Suprapubic skin (tissue), 3 donors: ENCODE measurements around the gene EMC8.

Source experiments
- CTCF ChIP-seq, 2 donors: fragments of 200-600 bp in 1 of 2; fragments of 450-650 bp in 1 of 2; sonication (generic) in 1 of 2; IDR thresholded peaks; one replicate each; pipeline ENCODE4 v1.5.1; 2016 to 2019; ENCODE audit warnings: antibody characterized with exemption in 2 of 2, mild to moderate bottlenecking in 1 of 2, moderate library complexity in 1 of 2
- POLR2AphosphoS5 ChIP-seq, 3 donors: sonication (generic); formaldehyde crosslinking; IDR thresholded peaks; one replicate each; pipeline ENCODE4 v1.6.1; 2017; ENCODE audit warnings: antibody characterized with exemption in 3 of 3

DNA sequence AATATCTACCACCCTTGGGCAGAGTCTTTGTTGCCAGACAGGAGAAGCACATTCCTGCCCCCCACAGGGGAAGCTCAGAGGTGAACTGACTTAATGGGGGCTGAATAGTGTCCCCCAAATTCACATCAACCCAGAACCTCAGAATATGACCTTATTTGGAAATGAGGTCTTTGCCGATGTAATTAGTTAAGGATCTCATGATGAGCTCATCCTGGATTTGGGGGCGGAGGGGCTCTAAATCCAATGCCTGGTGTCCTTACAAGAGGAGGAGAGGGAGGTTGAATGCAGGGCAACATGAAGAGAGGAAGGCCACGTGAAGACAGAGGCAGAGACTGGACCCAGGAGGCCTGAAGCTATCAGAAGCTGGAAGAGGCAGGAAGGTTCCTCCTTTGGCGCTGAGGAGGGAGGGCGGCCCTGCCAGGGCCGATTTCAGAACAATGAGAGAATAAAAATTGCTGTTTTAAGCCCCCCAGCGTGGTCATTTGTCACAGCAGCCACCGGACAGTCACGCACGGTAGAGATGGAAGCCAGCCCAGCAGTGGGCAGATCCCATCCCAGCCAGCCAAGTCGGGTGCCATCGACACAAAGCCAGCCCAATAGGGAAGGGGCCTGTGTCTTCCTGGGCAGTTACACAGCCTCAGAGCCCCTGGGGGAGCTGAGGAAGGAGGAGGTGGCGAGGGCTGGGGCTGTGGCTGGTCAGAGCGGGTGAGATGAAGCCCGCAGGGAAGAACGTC is 69.7 kb downstream of the EMC8 start:
- no peak for TF ChIP-seq POLR2AphosphoS5 (IDR thresholded peaks at IDR 0.05)
- no peak for TF ChIP-seq CTCF (IDR thresholded peaks at IDR 0.05)
